Adipocyte (in vitro differentiated cells): Measurements from ENCODE around the gene DHRS4L2.
"Not testable (repeated sequence)": the region's sequence is repeated elsewhere in the genome, so short reads cannot be mapped to it uniquely, and the experiment has no call there.

ENCODE experiments used
- DNase-seq: peaks from one replicate; pipeline ENCODE4 v3.0.0-alpha.2; 2015; ENCODE audit warnings: low read depth
- H3K27me3 ChIP-seq: replicated peaks from 2 replicates; pipeline ENCODE4 v1.7.0; 2013; ENCODE audit warnings: mild to moderate bottlenecking, low read length, moderate library complexity; ENCODE audit not compliant: control insufficient read depth, insufficient read depth
- H3K36me3 ChIP-seq: 2 replicates; pipeline ENCODE4 v1.7.0; 2013; ENCODE audit warnings: low read length, mild to moderate bottlenecking, moderate library complexity; ENCODE audit not compliant: control insufficient read depth, insufficient read depth, severe bottlenecking
- H3K4me1 ChIP-seq: 2 replicates; pipeline ENCODE4 v1.7.0; 2013; ENCODE audit warnings: mild to moderate bottlenecking, low read length, moderate library complexity; ENCODE audit not compliant: control insufficient read depth, insufficient read depth
- H3K4me3 ChIP-seq: 2 replicates; pipeline ENCODE4 v1.7.0; 2013; ENCODE audit warnings: mild to moderate bottlenecking, low read length, moderate library complexity
- H3K9ac ChIP-seq: 2 replicates; pipeline ENCODE4 v1.7.0; 2013; ENCODE audit warnings: mild to moderate bottlenecking, low read length, moderate library complexity
- H3K9me3 ChIP-seq: 2 replicates; pipeline ENCODE4 v1.7.0; 2013; ENCODE audit warnings: mild to moderate bottlenecking, low read length, moderate library complexity; ENCODE audit not compliant: control insufficient read depth

The DHRS4L2 gene

GRCh38 chr14:24024939-24025418 lies 36.2 kb downstream of the DHRS4L2 start:
- H3K9me3 ChIP-seq, H3K36me3 ChIP-seq, DNase-seq, H3K4me3 ChIP-seq, H3K27me3 ChIP-seq, H3K9ac ChIP-seq, H3K4me1 ChIP-seq: not testable (repeated sequence)

GRCh38 chr14:24029687-24030086 lies 41.0 kb downstream of the DHRS4L2 start:
- H3K9me3 ChIP-seq, H3K36me3 ChIP-seq, DNase-seq, H3K4me3 ChIP-seq, H3K9ac ChIP-seq, H3K27me3 ChIP-seq: not testable (repeated sequence)
- H3K4me1 ChIP-seq, result peaks cover 19% of the 10 kb centered on the region

GRCh38 chr14:24031331-24031730 lies 42.6 kb downstream of the DHRS4L2 start:
- peaks cover 25% of the 10 kb centered on the region for H3K4me1 ChIP-seq
- H3K36me3 ChIP-seq, H3K9me3 ChIP-seq, DNase-seq, H3K4me3 ChIP-seq, H3K9ac ChIP-seq, H3K27me3 ChIP-seq: not testable (repeated sequence)

GRCh38 chr14:24032727-24033418 lies 44.1 kb downstream of the DHRS4L2 start:
- Histone ChIP-seq H3K36me3 (no peaks in the 10 kb centered on the region), H3K4me1 (peaks cover 28% of the 10 kb centered on the region), H3K4me3 (no peak overlapping the region), H3K9me3 (no peaks in the 10 kb centered on the region), H3K9ac (no peak overlapping the region), H3K27me3 (no peaks in the 10 kb centered on the region)
- DNase-seq, result peak; percentile 90

GRCh38 chr14:24035769-24036168 lies 47.0 kb downstream of the DHRS4L2 start:
- Histone ChIP-seq H3K4me1 (peaks cover 28% of the 10 kb centered on the region), H3K4me3 (peak overlapping the region; percentile 85), H3K9ac (peak overlapping the region; percentile 90)
- not testable (repeated sequence) for DNase-seq, H3K9me3 ChIP-seq, H3K27me3 ChIP-seq, H3K36me3 ChIP-seq

- Histone ChIP-seq H3K4me1 (peaks cover 28% of the 10 kb centered on the region), H3K4me3 (peak overlapping the region; percentile 85), H3K9ac (peak overlapping the region; percentile 90), H3K27me3 (no peaks in the 10 kb centered on the region), H3K36me3 (no peaks in the 10 kb centered on the region), H3K9me3 (no peaks in the 10 kb centered on the region)
- peak; percentile 87 for DNase-seq
Observed at GRCh38 chr14:24036169-24036962, 47.6 kb downstream of the DHRS4L2 start.

- H3K9me3 ChIP-seq, DNase-seq, H3K36me3 ChIP-seq, H3K27me3 ChIP-seq: not testable (repeated sequence)
- peaks cover 28% of the 10 kb centered on the region for H3K4me1 ChIP-seq
- peak overlapping the region; percentile 90 for H3K9ac ChIP-seq
- H3K4me3 ChIP-seq, result peak overlapping the region; percentile 85
Observed at GRCh38 chr14:24036963-24037657, 48.4 kb downstream of the DHRS4L2 start.

- H3K27me3 ChIP-seq, result peaks cover 6% of the 10 kb centered on the region
- H3K4me1 ChIP-seq, result peaks cover 27% of the 10 kb centered on the region
- DNase-seq, result no peak
- no peaks in the 10 kb centered on the region for H3K9me3 ChIP-seq
- H3K4me3 ChIP-seq, result no peak overlapping the region
- no peaks in the 10 kb centered on the region for H3K36me3 ChIP-seq
- H3K9ac ChIP-seq, result no peak overlapping the region
Observed at GRCh38 chr14:24037658-24038037, 48.9 kb downstream of the DHRS4L2 start.

GRCh38 chr14:24038686-24039085 lies 50.0 kb downstream of the DHRS4L2 start:
- no peaks in the 10 kb centered on the region for H3K36me3 ChIP-seq
- no peak overlapping the region for H3K9ac ChIP-seq
- H3K9me3 ChIP-seq, result no peaks in the 10 kb centered on the region
- no peak overlapping the region for H3K4me3 ChIP-seq
- H3K27me3 ChIP-seq, result peaks cover 8% of the 10 kb centered on the region
- H3K4me1 ChIP-seq, result peaks cover 18% of the 10 kb centered on the region
- no peak for DNase-seq

GRCh38 chr14:24040692-24041091 lies 52.0 kb downstream of the DHRS4L2 start:
- Histone ChIP-seq H3K27me3 (peaks cover 18% of the 10 kb centered on the region), H3K4me3 (no peak overlapping the region), H3K9ac (no peak overlapping the region), H3K9me3 (no peaks in the 10 kb centered on the region), H3K4me1 (peaks cover 4% of the 10 kb centered on the region), H3K36me3 (no peaks in the 10 kb centered on the region)
- DNase-seq, result no peak

- no peak overlapping the region for H3K4me3 ChIP-seq
Observed at GRCh38 chr14:24042746-24043145, 54.0 kb downstream of the DHRS4L2 start.

More at GRCh38 chr14:24042746-24043145, 54.0 kb downstream of the DHRS4L2 start:
- Histone ChIP-seq H3K9ac (no peak overlapping the region), H3K4me1 (no peaks in the 10 kb centered on the region), H3K27me3 (peaks cover 24% of the 10 kb centered on the region), H3K36me3 (no peaks in the 10 kb centered on the region), H3K9me3 (no peaks in the 10 kb centered on the region)
- no peak for DNase-seq
